Osteoblast (primary cell): ENCODE data around the gene OR2AT4. TPM values are rescaled to one million over a fixed set of nuclear protein-coding genes. Genes with fewer than 3 reads are reported as not detected.
"Not testable (repeated sequence)": the region's sequence is repeated elsewhere in the genome, so short reads cannot be mapped to it uniquely, and the experiment has no call there.

Experiments used
- DNase-seq: peaks from one replicate; pipeline ENCODE4 v3.0.0; 2011; ENCODE audit warnings: low spot score, mixed read lengths; ENCODE audit not compliant: insufficient read length; ENCODE audit errors: missing footprints
- H2AFZ ChIP-seq: 2 replicates; pipeline ENCODE4 v1.6.0; 2011; ENCODE audit warnings: mild to moderate bottlenecking, low read length
- H3K27ac ChIP-seq: 2 replicates; pipeline ENCODE4 v1.5.1; 2011; ENCODE audit warnings: mild to moderate bottlenecking, low read depth, low read length, moderate library complexity
- H3K27me3 ChIP-seq: 2 replicates; pipeline ENCODE4 v1.6.0; 2012; ENCODE audit warnings: mild to moderate bottlenecking, control low read depth, inconsistent platforms, low read length, moderate library complexity; ENCODE audit not compliant: insufficient read depth
- H3K36me3 ChIP-seq: 2 replicates; pipeline ENCODE4 v1.5.1; 2011; ENCODE audit warnings: mild to moderate bottlenecking, low read length, control low read depth, moderate library complexity; ENCODE audit not compliant: insufficient read depth
- H3K4me1 ChIP-seq: 2 replicates; pipeline ENCODE4 v1.5.1; 2011; ENCODE audit warnings: mild to moderate bottlenecking, low read length, control low read depth, moderate library complexity; ENCODE audit not compliant: insufficient read depth
- H3K4me2 ChIP-seq: 2 replicates; pipeline ENCODE4 v1.6.0; 2011; ENCODE audit warnings: mild to moderate bottlenecking, low read length; ENCODE audit not compliant: insufficient read depth
- H3K4me3 ChIP-seq: fragments of 200-600 bp; sonication (generic); 3 replicates; pipeline ENCODE4 v1.5.1; 2012; ENCODE audit warnings: mild to moderate bottlenecking, low read length, inconsistent platforms; ENCODE audit not compliant: insufficient read depth
- H3K79me2 ChIP-seq: 2 replicates; pipeline ENCODE4 v1.6.0; 2012; ENCODE audit warnings: mild to moderate bottlenecking, low read length, control low read depth, inconsistent platforms; ENCODE audit not compliant: insufficient read depth
- H3K9me3 ChIP-seq: 2 replicates; pipeline ENCODE4 v1.5.1; 2011; ENCODE audit warnings: low read depth, low read length, control low read depth
- H4K20me1 ChIP-seq: 2 replicates; pipeline ENCODE4 v1.6.0; 2012; ENCODE audit warnings: mild to moderate bottlenecking, low read length, control low read depth; ENCODE audit not compliant: insufficient read depth
- total RNA-seq: library from RNA; depleted of rRNA; stranded (reverse); fragments of >200 nt; gene quantifications from 2 replicates; pipeline ENCODE4 v1.2.3, GENCODE V29; 2012
- TF ChIP-seq, protein P1 (sequence below): IDR thresholded peaks from 2 replicates; pipeline ENCODE4 v1.5.1; 2011; ENCODE audit warnings: mild to moderate bottlenecking, low read depth, low read length, moderate library complexity; ENCODE audit errors: extremely low read depth

OR2AT4 gene
- total RNA-seq, 1 donor: not detected

DNA sequence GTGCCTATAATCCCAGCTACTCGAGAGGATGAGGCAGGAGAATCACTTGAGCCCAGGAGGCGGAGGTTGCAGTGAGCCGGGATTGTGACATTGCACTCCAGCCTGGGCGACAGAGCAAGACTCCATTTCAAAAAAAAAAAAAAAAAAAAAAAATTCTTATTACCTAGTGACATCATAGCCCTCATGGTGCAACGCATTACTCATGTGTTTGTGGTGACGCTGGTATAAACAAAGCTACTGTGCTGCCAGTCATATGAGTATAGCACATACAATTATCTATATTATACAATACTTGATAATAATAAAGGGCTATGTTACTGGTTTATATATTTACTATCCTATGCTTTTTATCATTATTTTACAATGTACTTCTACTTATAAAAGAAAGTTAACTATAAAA, 41.2 kb downstream of the OR2AT4 start:
- Histone ChIP-seq H4K20me1 (no peaks in the 10 kb centered on the region), H3K4me1 (no peaks in the 10 kb centered on the region), H3K36me3 (no peaks in the 10 kb centered on the region), H3K9me3 (peaks cover 9% of the 10 kb centered on the region), H3K4me3 (no peak overlapping the region), H3K79me2 (no peaks in the 10 kb centered on the region), H3K27me3 (peaks cover 14% of the 10 kb centered on the region), H3K27ac (no peak overlapping the region), H3K4me2 (no peak overlapping the region), H2AFZ (no peak overlapping the region)
- TF ChIP-seq, protein P1, sequence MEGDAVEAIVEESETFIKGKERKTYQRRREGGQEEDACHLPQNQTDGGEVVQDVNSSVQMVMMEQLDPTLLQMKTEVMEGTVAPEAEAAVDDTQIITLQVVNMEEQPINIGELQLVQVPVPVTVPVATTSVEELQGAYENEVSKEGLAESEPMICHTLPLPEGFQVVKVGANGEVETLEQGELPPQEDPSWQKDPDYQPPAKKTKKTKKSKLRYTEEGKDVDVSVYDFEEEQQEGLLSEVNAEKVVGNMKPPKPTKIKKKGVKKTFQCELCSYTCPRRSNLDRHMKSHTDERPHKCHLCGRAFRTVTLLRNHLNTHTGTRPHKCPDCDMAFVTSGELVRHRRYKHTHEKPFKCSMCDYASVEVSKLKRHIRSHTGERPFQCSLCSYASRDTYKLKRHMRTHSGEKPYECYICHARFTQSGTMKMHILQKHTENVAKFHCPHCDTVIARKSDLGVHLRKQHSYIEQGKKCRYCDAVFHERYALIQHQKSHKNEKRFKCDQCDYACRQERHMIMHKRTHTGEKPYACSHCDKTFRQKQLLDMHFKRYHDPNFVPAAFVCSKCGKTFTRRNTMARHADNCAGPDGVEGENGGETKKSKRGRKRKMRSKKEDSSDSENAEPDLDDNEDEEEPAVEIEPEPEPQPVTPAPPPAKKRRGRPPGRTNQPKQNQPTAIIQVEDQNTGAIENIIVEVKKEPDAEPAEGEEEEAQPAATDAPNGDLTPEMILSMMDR: no peak
- no peak for DNase-seq

DNA sequence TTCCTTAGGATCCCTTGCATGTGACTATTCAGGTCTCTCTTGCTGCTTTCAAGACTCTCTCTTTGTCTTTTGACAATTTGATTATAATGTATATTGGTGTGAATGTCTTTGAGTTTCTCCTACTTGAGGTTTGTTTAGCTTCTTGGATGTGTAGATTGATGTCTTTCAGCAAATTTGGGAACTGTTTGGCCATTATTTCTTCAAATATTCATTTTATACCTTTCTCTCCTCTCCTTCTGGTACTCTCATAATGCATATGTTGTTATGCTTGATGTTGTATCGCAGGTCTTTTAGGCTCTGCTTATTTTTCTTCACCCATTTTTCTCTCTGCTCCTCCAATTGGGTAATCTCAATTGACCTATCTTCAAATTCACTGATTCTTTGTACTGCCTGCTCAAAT, 44.2 kb downstream of the OR2AT4 start:
- H3K9me3 ChIP-seq: peaks cover 9% of the 10 kb centered on the region
- no peak overlapping the region for H3K4me2 ChIP-seq
- H3K79me2 ChIP-seq: no peaks in the 10 kb centered on the region
- H2AFZ ChIP-seq: no peak overlapping the region
- TF ChIP-seq, protein P1: no peak
- H3K4me3 ChIP-seq: no peak overlapping the region
- no peaks in the 10 kb centered on the region for H3K4me1 ChIP-seq
- DNase-seq: no peak
- peaks cover 9% of the 10 kb centered on the region for H3K27me3 ChIP-seq
- H4K20me1 ChIP-seq: no peaks in the 10 kb centered on the region
- no peak overlapping the region for H3K27ac ChIP-seq
- H3K36me3 ChIP-seq: no peaks in the 10 kb centered on the region

DNA sequence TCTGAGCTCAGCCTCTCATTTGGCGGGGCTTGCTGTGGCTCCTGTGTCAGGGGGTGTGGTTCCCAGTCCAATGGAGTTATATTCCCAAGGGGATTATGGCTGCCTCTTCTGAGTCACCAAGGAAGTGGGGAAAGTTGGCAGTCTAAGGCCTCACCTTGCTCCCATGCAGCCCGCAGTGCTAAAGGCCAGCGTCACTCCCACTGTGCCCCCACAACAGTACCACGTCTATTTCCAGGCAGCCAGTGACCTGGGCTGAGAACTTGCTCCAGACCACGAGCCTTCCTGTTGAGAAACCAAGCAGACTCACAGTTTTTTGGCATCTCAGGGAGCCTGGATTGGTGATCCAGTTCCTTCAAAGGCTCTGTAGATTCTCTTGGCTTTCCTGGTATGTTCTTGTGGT, 45.6 kb downstream of the OR2AT4 start:
- H3K79me2 ChIP-seq: no peaks in the 10 kb centered on the region
- no peaks in the 10 kb centered on the region for H3K36me3 ChIP-seq
- DNase-seq: no peak
- TF ChIP-seq, protein P1: no peak
- H3K4me1 ChIP-seq: no peaks in the 10 kb centered on the region
- no peak overlapping the region for H3K4me2 ChIP-seq
- no peak overlapping the region for H3K4me3 ChIP-seq
- H4K20me1 ChIP-seq: no peaks in the 10 kb centered on the region
- H2AFZ ChIP-seq: no peak overlapping the region
- H3K27me3 ChIP-seq: peaks cover 9% of the 10 kb centered on the region
- H3K9me3 ChIP-seq: peaks cover 9% of the 10 kb centered on the region
- H3K27ac ChIP-seq: no peak overlapping the region

DNA sequence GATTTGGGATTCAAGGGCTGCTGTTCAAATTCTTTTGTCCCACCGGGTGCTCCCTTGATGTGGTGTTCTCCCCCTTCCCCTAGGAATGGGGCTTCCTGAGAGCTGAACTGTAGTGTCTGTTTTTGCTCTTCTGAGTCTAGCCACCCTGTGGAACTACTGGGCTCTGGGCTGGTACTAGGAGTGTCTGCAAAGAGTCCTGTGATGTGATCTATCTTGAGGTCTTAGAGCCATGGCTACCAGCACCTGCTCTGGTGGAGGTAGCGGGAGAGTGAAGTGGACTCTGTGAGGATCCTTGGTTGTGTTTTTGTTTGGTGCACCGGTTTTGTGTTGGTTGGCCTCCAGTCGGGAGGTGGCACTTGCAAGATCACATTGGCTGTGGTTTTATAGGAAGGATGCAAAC, 46.2 kb downstream of the OR2AT4 start:
- Histone ChIP-seq H3K27me3 (peaks cover 9% of the 10 kb centered on the region), H3K4me1 (no peaks in the 10 kb centered on the region), H2AFZ (no peak overlapping the region), H3K9me3 (peaks cover 9% of the 10 kb centered on the region), H3K27ac (no peak overlapping the region), H4K20me1 (no peaks in the 10 kb centered on the region), H3K4me2 (no peak overlapping the region), H3K36me3 (no peaks in the 10 kb centered on the region), H3K79me2 (no peaks in the 10 kb centered on the region), H3K4me3 (no peak overlapping the region)
- TF ChIP-seq, protein P1: no peak
- DNase-seq: no peak

DNA sequence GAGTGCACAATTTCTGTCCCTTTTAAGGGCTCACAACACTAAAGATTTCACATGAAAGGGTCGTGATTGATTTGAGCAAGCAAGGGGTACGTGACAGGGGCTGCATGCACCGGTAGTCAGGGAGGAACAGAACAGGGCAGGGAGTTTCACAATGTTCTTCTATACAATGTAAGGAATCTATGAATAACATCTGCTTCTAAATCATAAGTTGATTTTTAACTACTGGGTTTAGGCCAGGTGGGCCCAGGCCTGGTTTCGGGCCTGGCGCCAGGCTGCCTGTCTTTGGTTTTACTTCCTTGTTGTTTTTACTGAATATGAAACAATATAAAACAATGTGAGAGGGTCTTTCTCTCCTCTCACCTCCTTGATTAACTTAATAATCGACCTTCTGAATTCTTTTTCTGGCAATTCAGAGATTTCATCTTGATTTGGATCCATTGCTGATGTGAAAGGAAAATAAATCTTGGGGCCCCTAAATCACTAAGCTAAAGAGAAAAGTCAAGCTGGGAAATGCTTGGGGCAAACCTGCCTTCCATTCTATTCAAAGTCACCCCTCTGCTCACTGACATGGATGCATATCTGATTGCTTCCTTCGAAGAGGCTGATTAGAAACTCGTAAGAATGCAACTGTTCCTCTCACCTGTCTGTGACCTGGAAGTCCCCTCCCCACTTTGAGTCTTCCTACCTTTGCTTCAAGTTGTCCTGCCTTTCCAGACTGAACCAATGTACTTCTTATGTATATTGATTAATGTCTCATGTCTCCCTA, 47.0 kb downstream of the OR2AT4 start:
- not testable (repeated sequence) for H3K4me2 ChIP-seq, H3K9me3 ChIP-seq, H3K27ac ChIP-seq, H3K79me2 ChIP-seq, H3K27me3 ChIP-seq, H3K36me3 ChIP-seq, DNase-seq, H2AFZ ChIP-seq, H3K4me1 ChIP-seq, H4K20me1 ChIP-seq, H3K4me3 ChIP-seq
